Activated T-helper 17 cell treated with anti-CD3 and anti-CD28 coated beads, Interleukin-2, amount 50 U/mL, for 72 hours (primary cell): ENCODE results near the gene GLIS2. TPM values are rescaled to one million over a fixed set of nuclear protein-coding genes. Genes with fewer than 3 reads are reported as not detected.

Source experiments
- ATAC-seq: fragments of 150-1000 bp; cut with Tn5 transposase; replicated peaks from 2 replicates; pipeline ENCODE4 v1.10.0; 2021; ENCODE audit warnings: mild to moderate bottlenecking, moderate library complexity
- H3K27ac Mint-ChIP-seq: one replicate; pipeline ENCODE4 v1.8.0; 2022; ENCODE audit warnings: mixed read lengths
- H3K27me3 Mint-ChIP-seq: one replicate; pipeline ENCODE4 v1.8.0; 2022; ENCODE audit warnings: mixed read lengths
- H3K36me3 Mint-ChIP-seq: one replicate; pipeline ENCODE4 v1.8.0; 2022; ENCODE audit warnings: low read depth, mild to moderate bottlenecking, mixed read lengths
- H3K4me1 Mint-ChIP-seq: one replicate; pipeline ENCODE4 v1.8.0; 2022; ENCODE audit warnings: mixed read lengths
- H3K4me3 Mint-ChIP-seq: one replicate; pipeline ENCODE4 v1.8.0; 2022; ENCODE audit warnings: mild to moderate bottlenecking, mixed read lengths
- H3K9me3 Mint-ChIP-seq: one replicate; pipeline ENCODE4 v1.8.0; 2022; ENCODE audit warnings: mixed read lengths
- total RNA-seq, 2 donors: library from RNA; stranded (reverse); gene quantifications; one replicate each; pipeline ENCODE4 v1.2.3, GENCODE V29; 2022

The GLIS2 gene
- total RNA-seq, 2 donors from 2014 or later = 0.37 to 1.6 TPM

DNA sequence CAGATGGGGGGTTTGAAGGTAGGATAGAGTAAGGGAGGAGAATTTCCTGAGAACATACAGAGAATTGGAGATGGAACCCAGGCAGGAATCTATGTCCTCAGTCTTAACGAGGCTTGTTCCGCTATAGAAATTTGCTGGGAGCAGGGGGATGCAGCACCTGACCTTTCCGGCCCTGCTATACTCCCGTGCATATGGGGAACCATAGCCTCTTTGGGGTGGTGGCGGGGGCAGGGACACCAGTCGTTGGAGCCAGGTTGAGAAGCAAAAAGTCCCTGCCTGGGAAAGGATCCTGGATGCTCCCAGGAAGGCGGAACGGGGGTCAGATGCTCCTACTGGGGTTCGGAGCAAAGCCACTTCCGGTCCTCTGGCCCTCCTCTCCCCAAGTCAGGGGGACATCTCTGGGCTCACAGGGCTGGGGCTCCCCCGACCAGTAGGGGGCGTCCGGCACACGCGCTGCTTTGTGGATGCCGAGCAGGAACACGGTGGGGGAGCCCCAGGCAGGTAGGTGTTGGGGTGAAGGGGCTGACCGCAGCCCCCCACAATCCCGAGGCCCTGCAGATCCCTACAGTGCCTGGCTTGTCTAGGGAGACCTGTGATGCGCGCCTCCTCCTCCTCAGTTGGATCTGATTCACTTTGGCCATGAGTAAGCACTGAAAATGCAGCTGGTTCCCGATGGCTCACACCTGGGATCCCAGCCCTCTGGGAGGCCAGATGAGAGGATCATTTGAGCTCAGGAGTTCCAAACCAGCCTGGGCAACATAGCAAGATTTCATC is 27.5 kb upstream of the GLIS2 start:
- peaks cover 15% of the 10 kb centered on the region for H3K27me3 Mint-ChIP-seq
- ATAC-seq = peak; percentile 95
- H3K27ac Mint-ChIP-seq = no peak overlapping the region
- no peaks in the 10 kb centered on the region for H3K36me3 Mint-ChIP-seq
- H3K4me3 Mint-ChIP-seq = no peak overlapping the region
- H3K9me3 Mint-ChIP-seq = no peaks in the 10 kb centered on the region
- H3K4me1 Mint-ChIP-seq = peaks cover 4% of the 10 kb centered on the region

DNA sequence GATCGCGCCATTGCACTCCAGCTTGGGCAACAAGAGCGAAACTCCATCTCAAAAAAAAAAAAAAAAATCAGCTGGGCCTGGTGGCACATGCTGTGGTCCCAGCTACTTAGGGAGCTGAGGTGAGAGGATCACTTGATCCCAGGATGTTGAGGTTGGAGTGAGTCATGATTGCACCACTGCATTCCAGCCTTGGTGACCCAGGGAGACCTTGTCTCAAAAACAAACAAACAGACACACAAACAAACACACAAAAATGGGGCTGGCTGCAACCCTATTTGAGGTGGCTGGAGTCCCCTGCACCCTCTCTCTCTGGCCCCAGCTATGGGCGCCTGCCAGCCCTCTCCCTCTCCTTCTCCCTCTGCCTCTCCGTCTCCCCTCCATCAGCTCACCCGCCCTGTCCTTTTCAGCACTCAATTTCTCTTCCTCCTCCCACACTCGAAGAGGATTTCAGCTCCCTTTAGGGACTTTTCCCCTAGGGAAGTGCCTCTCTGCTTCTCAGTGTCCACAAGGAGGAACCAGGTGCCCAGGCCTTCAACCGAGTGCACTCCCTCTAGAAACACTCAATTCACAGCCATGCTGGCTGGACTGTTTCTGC is 25.5 kb upstream of the GLIS2 start:
- H3K27ac Mint-ChIP-seq = peak overlapping the region; percentile 69
- no peak for ATAC-seq
- H3K36me3 Mint-ChIP-seq = no peaks in the 10 kb centered on the region
- peaks cover 4% of the 10 kb centered on the region for H3K4me1 Mint-ChIP-seq
- no peak overlapping the region for H3K4me3 Mint-ChIP-seq
- H3K9me3 Mint-ChIP-seq = no peaks in the 10 kb centered on the region
- peaks cover 3% of the 10 kb centered on the region for H3K27me3 Mint-ChIP-seq

DNA sequence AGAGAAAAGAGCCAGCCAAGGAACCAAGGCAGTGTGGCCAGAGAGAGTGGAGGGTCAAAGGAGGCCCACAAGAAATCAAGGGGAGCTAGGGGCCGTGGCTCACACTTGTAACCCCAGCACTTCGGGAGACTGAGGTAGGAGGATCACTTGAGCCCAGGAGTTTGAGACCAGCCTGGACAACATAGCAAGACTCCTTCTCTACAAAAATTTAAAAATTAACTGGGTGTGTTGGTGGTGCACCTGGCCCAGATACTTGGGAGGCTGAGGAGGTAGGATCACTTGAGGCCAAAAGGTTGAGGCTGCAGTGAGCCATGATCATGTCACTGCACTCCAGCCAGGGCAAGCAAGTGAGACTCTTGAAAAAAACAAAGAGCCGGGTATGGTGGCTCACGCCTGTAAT is 24.2 kb upstream of the GLIS2 start:
- Mint-ChIP-seq H3K4me3 (no peak overlapping the region), H3K4me1 (peaks cover 4% of the 10 kb centered on the region), H3K9me3 (no peaks in the 10 kb centered on the region), H3K36me3 (no peaks in the 10 kb centered on the region), H3K27me3 (no peaks in the 10 kb centered on the region), H3K27ac (no peak overlapping the region)
- ATAC-seq = no peak

DNA sequence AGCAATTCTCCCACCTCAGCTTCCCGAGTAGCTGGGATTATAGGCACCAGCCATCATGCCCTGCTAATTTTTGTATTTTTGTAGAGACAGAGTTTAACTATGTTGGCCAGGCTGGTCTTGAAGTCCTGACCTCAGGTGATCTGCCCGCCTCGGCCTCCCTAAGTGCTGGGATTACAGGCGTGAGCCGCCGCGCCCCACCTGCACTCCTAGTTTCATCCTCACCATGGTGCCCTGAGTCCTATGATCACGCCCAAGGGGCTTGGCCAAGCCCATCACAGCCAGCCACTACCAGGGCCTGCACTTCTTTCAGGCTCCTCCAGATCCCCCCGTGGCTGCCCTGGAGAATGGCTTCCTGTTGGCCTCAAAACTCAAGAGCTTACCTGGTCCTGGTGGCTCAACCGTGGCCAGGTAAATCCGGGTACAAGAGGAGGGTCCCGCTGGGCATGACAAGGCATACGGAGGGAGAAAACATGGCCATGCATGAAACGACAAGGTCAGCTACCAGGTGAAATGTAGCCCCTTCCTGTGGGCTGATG is 22.6 kb upstream of the GLIS2 start:
- no peaks in the 10 kb centered on the region for H3K27me3 Mint-ChIP-seq
- no peak overlapping the region for H3K4me3 Mint-ChIP-seq
- ATAC-seq = no peak
- H3K36me3 Mint-ChIP-seq = no peaks in the 10 kb centered on the region
- peak overlapping the region; percentile 6 for H3K27ac Mint-ChIP-seq
- H3K9me3 Mint-ChIP-seq = no peaks in the 10 kb centered on the region
- peaks cover 4% of the 10 kb centered on the region for H3K4me1 Mint-ChIP-seq

DNA sequence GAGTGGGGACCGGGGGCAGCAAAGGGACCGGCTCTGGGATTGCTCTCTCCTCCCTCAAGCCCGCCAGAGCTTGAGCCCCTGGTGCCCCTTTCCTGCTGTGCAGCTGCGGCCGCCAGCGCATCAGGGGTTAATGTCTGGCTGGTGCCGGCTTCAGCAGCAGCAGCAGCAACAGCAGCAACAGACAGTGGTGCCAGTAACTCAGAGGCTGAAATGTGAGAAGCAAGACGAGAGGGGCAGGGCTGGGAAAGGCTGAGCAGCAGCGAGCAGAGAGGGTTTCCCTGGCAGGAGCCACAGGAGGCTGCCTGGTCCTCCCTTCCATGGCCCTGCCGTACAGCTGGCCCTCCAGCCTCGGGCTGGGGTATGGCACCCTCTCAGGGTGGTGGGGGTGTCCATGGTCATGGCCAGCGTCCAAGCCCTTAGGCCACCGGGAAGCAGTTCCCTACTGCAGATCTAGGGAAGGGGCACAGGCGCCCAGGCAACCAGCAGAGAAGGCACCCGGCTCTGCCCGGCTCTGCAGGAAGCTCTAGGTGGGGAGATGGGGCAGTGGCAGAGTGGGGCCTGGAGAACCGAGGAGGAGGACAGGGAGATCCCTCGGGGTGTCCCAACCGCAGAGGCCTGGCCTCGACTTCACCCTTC is 21.9 kb upstream of the GLIS2 start:
- no peaks in the 10 kb centered on the region for H3K9me3 Mint-ChIP-seq
- H3K27ac Mint-ChIP-seq = peak overlapping the region; percentile 6
- no peaks in the 10 kb centered on the region for H3K27me3 Mint-ChIP-seq
- H3K4me3 Mint-ChIP-seq = no peak overlapping the region
- no peaks in the 10 kb centered on the region for H3K36me3 Mint-ChIP-seq
- no peak for ATAC-seq
- peaks cover 4% of the 10 kb centered on the region for H3K4me1 Mint-ChIP-seq

DNA sequence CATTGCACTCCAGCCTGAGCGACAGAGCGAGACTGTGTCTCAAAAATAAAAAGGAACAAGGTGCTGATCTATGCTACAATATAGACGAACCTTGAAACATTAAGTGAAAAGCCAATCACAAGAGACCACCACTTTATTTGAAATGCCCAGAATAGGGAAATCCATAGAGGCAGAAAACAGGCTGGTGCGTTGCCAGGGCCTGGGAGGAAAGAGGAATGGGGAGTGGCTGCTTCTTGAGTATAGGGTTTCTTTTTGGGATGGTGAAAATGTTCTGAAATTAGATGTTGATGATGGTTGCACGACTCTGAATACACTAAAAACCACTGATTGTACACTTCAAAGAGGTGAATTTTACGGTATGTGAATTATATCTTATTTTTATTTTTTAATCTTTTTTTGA is 20.3 kb upstream of the GLIS2 start:
- no peak overlapping the region for H3K27ac Mint-ChIP-seq
- ATAC-seq = no peak

DNA sequence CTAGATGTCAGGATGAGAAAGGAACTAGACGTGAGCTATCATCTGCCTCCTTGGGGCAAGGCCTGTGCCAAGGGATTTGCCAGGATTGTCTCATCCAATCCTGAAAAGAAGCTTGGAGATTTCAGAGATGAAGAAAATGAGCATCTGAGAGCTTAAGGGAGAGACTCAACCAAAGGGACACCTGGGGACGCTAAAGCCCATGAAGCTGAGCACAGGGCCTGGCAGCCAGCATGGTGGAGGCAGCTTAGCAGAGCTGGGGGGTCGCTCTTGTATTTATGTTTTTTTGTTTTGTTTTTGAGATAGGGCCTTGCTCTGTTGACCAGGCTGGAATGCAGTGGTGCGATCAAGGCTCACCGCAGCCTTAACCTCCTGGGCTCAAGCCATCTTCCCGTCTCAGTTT is 18.4 kb upstream of the GLIS2 start:
- no peak for ATAC-seq
- Mint-ChIP-seq H3K9me3 (no peaks in the 10 kb centered on the region), H3K27ac (no peak overlapping the region), H3K27me3 (no peaks in the 10 kb centered on the region), H3K4me1 (peaks cover 4% of the 10 kb centered on the region), H3K36me3 (peaks cover 16% of the 10 kb centered on the region), H3K4me3 (no peak overlapping the region)

More for the DNA sequence above, 20.3 kb upstream of the GLIS2 start:
- peaks cover 4% of the 10 kb centered on the region for H3K4me1 Mint-ChIP-seq
- H3K9me3 Mint-ChIP-seq = no peaks in the 10 kb centered on the region
- no peak overlapping the region for H3K4me3 Mint-ChIP-seq
- peaks cover 6% of the 10 kb centered on the region for H3K36me3 Mint-ChIP-seq
- H3K27me3 Mint-ChIP-seq = no peaks in the 10 kb centered on the region

DNA sequence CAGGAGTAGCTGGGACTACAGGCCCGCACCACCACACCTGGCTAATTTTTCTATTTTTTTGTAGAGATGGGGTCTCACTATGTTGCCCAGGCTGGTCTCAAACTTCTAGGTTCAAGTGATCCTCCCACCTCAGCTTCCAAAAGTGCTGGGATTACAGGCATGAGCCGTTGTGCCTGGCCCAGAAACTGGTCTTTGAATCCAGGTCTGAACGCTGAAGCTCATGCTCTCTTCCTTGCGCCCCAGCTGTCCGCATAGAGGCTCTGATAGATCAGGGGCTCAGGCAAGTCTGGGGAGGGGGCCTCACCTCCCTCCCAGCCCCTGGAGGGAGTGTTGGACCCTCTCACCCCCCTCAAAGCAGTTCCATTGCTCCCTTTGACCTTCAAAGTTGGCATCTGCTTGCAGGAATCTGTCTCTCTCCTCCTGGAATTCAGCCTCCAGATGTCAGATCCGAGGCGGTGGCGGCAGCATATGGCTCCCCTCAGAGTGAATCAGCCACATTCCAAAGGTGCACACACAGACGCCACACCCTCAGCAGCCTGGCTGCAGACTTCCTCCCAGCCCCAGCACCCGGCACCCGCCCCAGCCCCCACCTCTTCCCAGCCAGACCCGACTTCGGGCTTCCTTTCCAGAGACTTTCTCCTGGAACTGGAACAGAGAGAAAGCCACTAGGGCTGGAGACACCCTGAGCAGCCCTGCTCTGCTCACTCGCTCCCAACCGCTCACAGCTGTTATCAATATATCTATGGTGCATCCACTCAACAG is 16.9 kb upstream of the GLIS2 start:
- peaks cover 21% of the 10 kb centered on the region for H3K36me3 Mint-ChIP-seq
- no peak for ATAC-seq
- H3K27ac Mint-ChIP-seq = no peak overlapping the region

DNA sequence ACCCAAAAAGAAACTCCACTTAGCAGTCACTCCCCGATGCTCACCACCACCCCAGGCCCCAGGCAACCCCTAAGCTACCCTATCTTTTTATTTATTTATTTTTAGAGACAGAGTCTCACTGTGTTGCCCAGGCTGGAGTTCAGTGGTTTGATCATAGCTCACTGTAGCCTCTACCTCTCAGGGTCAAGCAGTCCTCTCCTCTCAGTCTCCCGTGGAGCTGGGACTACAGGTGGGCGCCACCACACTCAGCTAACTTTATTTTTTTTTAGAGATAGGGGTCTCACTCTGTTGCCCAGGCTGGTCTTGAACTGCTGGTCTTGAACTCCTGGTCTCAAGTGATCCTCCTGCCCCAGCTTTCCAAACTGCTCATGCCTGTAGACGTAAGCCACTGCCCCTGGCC is 14.7 kb upstream of the GLIS2 start:
- H3K9me3 Mint-ChIP-seq = no peaks in the 10 kb centered on the region
- peaks cover 27% of the 10 kb centered on the region for H3K36me3 Mint-ChIP-seq
- H3K4me3 Mint-ChIP-seq = no peak overlapping the region
- ATAC-seq = no peak
- peaks cover 3% of the 10 kb centered on the region for H3K4me1 Mint-ChIP-seq
- no peak overlapping the region for H3K27ac Mint-ChIP-seq
- H3K27me3 Mint-ChIP-seq = no peaks in the 10 kb centered on the region

More for the DNA sequence above, 16.9 kb upstream of the GLIS2 start:
- Mint-ChIP-seq H3K27me3 (no peaks in the 10 kb centered on the region), H3K4me3 (no peak overlapping the region), H3K9me3 (no peaks in the 10 kb centered on the region), H3K4me1 (no peaks in the 10 kb centered on the region)

DNA sequence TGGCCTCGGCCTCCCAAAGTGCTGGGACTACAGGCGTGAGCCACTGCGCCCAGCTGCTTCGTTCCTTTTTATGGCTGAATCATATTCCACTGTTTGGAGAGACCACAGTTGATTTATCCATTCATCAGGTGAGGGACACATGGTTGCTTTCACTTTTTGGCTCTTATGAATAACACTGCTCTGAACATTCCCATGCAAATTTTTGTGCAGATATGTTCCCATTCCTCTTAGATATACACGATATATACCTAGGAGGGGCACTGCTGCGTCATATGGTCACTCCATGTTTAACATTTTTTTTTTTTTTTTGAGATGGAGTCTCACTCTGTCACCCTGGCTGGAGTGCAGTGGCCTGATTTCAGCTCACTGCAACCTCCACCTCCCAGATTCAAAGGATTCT is 13.9 kb upstream of the GLIS2 start:
- Mint-ChIP-seq H3K36me3 (peaks cover 35% of the 10 kb centered on the region), H3K27me3 (no peaks in the 10 kb centered on the region), H3K27ac (no peak overlapping the region), H3K4me3 (no peak overlapping the region), H3K4me1 (peaks cover 8% of the 10 kb centered on the region), H3K9me3 (no peaks in the 10 kb centered on the region)
- no peak for ATAC-seq

DNA sequence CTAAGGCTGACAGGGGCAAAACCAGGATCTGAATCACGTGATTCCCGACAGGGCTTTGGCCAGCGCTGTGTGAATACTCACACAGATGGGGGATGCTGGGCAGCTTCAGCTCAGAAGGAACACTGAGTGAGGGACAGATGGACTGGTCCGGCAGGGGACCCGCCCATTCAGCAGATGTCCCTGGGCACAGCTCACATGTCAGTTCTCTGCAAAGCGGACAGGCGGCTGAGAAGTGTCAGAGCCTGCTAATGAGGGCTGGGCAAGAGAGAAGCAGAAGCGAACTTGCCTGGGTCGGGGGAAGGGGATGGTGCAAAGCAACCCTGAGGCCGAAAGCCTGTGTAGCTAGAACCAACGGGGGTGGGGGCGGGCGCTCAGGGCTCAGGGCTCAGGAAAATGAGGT is 11.9 kb upstream of the GLIS2 start:
- no peaks in the 10 kb centered on the region for H3K27me3 Mint-ChIP-seq
- H3K9me3 Mint-ChIP-seq = no peaks in the 10 kb centered on the region
- H3K27ac Mint-ChIP-seq = peak overlapping the region; percentile 70
- H3K4me1 Mint-ChIP-seq = peaks cover 13% of the 10 kb centered on the region
- no peak overlapping the region for H3K4me3 Mint-ChIP-seq
- H3K36me3 Mint-ChIP-seq = peaks cover 40% of the 10 kb centered on the region
- no peak for ATAC-seq

DNA sequence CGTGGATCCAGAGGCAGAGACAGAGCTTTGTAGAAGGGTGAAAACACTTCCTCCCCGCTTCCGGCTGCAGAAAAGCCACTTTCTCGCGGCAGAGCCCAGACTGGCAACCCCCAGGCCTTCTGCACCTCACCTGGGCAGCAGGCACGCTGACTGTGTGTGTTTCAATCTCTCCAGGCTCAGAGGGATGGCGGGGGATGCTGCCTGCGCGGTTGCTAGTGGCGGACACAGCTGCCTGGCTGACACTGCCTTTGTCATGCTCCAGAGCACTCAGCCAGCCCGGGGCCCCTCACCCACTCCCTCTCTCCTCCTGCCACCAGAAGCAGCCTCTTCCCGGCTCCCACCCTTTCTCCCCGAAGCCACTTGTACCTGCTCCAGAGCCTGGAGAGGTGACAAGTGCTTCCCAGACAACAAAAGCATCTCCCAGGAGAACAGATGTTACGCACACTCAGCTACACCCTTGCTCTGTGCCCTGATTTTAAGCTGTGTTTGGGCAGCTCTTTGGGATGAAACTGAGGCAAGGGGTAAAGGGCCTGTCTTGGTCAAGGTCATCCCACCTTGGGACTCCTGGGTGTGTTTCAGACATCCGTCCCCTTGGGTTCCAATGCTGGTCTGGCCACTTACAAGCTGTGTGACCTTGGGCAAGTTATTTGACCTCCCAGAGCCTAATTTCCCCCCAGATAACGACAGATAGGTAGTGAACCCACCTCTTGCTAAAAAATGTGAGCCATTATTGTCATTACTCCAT is 9.2 kb upstream of the GLIS2 start:
- Mint-ChIP-seq H3K27ac (peak overlapping the region; percentile 97), H3K4me3 (peak overlapping the region; percentile 98), H3K27me3 (no peaks in the 10 kb centered on the region), H3K36me3 (peaks cover 32% of the 10 kb centered on the region), H3K4me1 (peaks cover 17% of the 10 kb centered on the region), H3K9me3 (no peaks in the 10 kb centered on the region)
- ATAC-seq = peak; percentile 9

DNA sequence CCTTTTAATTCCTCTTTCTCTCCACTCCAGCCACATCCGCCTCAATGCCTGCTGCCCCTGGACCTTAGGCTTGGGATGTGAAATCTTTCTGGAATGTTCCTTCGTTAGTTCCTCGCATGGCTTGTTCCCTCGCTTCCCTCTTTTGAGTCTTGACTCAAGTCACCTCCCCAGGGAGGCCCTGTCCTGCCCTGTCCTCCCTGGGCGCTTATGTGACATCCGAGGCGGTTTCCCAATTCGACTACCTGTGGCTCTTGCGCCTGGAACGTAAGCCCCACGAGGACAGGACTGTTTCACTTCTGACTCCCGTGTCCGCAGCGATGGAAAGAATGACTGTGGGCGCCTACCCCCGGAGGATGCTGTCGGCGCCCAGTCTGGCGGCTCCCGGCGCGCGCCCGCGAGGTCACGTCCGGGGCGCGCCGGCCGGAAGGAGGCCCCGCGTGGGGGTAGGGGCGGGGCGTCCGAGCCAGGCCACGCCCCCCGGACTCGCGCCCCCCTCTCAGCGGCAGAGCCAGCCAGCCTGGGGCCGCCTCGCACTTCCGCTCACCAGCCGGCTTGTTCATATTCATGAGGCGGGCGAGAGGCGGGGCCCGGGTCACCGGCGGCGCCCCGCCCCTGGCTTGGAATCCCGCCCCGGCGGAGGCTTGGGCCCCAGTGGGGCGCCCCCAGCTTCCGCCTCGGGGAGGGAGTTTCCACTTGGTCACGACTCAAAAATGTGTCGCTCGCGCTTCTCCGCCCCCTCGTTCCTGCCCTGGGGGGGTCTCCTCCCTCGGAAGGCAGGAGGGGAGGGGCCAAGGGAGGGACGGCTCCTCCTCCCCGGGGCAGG is 8.4 kb upstream of the GLIS2 start:
- Mint-ChIP-seq H3K4me3 (peak overlapping the region; percentile 98), H3K4me1 (peaks cover 17% of the 10 kb centered on the region), H3K9me3 (no peaks in the 10 kb centered on the region), H3K36me3 (peaks cover 25% of the 10 kb centered on the region), H3K27me3 (no peaks in the 10 kb centered on the region), H3K27ac (peak overlapping the region; percentile 97)
- ATAC-seq = peak; percentile 92
